Measurements from ENCODE around the gene WASHC4.
"Not testable (repeated sequence)": the region's sequence is repeated elsewhere in the genome, so short reads cannot be mapped to it uniquely, and the experiment has no call there.

Gene WASHC4

DNA sequence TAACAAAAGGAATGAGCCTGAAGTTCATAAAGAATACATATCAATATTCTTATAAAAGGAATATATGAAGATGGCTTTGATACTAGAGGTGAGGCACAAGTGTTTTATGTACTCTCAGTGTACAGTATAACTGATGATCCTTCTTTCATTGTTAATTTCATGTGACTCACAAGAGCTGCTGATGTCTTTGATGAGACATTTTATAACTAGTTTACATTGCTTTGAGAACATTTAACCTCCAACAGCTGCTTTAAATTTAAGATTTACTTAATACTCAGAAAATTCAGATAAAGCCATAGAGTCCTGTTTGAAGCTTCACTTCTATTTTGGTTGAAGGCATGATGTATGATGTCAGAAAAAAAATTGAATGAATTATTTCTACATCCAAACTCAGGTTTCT is 59.8 kb downstream of the WASHC4 start:
- DNase-seq = no peak

DNA sequence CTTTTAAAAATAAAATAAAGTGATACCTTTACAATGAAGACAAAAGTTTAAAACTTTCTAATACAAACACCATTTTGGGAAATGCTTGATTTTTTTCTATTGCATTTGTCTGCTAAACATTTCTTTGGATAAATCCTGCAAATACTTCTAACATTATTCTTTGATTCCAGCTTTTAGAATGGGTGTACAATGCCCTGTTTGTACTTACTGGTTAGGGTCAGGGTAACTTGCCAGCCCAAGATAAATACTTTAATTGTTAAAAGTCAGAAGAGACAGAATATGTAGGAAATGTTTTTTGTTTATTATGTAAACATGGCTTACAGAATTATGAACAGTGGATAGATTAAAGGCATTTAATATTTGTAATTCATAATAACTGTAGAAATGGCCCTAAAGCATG is 60.5 kb downstream of the WASHC4 start:
- no peak for DNase-seq

DNA sequence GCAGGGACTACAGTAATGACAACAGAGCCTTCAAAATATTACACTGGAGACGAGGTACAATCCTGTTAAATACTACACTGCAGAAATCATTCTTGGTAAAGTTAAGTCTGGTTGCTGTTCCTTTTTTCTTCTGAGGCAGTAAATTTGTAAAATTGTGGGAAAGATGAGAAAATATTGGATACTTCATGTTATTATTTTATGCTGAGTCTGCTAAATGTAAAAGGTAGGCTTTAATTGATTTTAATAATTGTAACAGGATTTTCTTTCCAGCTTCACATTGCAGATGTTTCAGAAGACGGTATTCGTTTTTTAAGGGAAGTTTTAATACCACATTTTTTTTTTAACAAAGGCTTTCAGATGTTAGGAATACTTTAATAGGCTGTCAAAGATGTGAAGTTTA is 62.6 kb downstream of the WASHC4 start:
- no peak for DNase-seq

DNA sequence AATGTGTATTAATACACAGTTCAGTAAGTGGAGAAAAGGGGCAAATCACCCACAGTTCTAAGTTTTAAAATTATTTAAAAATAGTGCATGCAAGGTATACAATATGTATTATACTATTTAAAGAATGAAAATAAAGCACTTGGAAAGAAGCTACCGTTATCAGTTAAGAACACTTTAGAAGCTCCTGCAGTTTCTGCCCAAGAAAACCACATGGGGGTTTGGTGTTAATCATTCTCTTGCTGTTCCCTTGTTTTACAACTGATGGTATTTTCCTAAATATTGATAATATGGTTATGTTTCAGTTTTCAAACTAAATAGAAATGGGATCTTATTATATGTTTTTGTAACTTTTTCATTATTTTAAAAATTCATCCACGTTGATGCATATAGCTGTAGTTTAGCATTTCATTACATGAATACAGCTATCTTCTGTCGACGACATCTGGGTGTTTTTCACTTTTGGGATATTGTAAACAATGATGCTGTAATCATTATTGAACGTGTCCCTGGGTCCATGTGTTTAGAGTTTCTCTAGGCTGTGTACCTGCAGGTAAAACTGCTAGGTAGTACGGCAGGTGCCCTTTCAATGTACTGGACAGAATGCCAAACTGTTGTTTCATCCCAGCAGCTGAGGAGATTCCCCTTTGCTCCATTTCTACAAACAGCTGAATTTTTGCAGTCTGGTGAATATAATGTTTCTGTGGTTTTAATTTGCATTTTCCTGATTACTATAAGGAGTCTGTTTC is 64.3 kb downstream of the WASHC4 start:
- no peak for DNase-seq

DNA sequence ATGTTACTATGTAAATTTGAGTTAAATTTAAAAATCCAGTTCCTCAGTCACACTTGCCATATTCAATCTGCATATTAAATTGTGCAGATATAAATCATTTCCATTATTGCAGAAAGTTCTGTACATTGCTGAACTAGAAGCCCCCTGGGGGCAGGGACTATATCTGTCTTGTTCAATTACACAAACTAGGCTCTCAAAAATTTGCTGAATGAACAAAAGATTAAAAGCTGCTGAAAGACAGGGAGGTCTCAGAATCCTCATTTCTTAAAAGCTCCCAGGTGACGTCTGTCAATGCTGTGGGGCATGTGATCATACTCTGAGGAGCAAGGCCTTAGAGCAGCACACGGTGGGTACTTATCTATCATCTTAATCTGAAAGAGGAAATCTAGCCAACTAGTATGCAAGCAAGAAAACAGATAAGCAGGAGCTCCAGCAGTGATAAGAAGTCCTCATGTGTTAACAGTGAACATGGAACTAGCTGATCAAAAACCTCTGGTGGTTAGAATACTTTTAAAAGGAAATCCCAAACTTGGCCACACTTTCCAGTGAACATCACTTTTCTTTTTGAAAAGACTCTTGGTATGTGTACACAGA is 68.0 kb downstream of the WASHC4 start:
- DNase-seq = no peak

DNA sequence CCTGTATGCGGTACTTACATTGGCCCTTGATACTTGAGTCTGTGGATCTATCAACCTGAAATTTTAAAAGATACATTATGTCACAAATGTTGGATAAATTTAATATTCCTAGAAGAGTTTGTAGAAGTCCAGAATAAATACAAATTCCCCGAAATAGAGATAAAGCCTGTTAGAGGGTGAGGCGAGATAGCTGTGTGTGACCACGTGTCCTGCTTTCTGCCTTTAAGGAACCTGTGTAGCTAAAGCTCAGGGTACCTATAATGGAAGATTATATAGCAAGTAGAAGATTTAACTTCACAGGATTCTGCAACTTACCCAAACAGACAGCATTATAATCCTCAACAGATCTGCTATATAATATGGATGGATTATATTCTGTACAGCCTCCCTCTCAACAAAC is 69.7 kb downstream of the WASHC4 start:
- no peak for DNase-seq

DNA sequence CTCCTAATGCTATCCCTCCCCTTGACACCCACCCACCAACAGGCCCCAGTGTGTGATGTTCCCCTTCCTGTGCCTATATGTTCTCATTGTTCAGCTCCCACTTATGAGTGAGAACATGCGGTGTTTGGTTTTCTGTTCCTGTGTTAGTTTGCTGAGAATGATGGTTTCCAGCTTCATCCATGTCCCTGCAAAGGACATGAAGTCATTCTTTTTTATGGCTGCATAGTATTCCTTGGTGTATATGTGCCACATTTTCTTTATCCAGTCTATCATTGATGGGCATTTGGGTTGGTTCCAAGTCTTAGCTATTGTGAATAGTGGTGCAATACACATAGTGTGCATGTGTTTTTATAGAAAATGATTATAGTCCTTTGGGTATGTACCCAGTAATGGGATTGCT is 71.6 kb downstream of the WASHC4 start:
- DNase-seq = not testable (repeated sequence)

DNA sequence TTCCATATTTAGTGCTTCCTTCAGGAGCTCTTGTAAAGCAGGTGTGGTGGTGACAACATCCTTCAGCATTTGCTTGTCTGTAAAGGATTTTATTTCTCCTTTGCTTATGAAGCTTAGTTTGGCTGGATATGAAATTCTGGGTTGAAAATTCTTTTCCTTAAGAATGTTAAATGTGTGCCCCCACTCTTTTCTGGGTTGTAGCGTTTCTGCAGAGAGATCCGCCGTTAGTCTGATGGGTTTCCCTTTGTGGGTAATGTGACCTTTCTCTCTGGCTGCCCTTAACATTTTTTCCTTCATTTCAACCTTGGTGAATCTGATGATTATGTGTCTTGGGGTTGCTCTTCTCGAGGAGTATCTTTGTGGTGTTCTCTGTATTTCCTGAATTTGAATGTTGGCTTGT is 75.9 kb downstream of the WASHC4 start:
- DNase-seq = not testable (repeated sequence)

DNA sequence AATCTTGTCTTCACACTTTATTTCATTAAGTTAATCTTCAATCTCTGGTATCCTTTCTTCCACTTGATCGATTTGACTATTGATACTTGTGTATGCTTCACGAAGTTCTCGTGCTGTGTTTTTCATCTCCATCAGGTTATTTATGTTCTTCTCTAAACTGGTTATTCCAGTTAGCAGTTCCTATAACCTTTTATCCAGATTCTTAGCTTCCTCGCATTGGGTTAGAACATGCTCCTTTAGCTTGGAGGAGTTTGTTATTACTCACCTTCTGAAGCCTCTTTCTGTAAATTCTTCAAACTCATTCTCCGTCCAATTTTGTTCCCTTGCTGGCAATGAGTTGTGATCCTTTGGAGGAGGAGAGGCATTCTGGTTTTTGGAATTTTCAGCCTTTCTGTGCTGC is 76.4 kb downstream of the WASHC4 start:
- DNase-seq = not testable (repeated sequence)

DNA sequence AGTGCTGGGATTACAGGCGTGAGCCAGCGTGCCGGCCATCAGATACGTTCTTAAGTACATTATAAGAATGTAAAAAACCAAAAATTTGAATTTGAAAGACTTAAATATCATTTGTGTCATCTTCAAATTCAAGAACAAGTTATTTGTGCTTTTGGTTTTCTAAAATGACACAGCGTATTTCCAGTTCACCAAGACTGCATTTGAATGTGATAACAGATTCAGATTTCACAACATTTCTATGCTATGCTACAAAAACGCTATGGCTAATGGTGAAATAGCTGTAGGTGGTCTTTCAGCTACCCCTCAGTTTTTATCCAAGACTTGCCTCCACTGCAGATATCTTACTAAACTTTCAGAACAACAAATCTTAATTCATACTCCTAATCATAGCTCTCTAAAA is 81.8 kb downstream of the WASHC4 start:
- DNase-seq = no peak

DNA sequence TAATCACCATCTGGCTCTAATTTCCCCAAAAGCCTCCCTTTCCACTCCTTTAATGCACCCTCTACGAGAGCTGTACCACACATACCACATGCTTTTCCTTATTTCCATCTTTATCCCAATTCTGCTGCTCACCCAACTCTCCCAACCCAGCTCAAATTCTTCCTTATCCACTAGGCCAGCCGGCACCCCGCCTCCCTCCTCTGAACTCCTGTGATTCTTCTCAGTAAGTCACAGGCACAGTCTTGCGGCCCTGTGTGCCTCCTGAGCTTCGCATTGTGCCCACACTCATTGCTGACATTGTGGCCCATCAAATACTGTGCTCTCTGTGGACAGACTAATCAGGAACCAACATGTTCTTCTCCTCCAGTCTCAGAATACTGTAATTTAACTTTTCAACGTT is 83.0 kb downstream of the WASHC4 start:
- DNase-seq = no peak

DNA sequence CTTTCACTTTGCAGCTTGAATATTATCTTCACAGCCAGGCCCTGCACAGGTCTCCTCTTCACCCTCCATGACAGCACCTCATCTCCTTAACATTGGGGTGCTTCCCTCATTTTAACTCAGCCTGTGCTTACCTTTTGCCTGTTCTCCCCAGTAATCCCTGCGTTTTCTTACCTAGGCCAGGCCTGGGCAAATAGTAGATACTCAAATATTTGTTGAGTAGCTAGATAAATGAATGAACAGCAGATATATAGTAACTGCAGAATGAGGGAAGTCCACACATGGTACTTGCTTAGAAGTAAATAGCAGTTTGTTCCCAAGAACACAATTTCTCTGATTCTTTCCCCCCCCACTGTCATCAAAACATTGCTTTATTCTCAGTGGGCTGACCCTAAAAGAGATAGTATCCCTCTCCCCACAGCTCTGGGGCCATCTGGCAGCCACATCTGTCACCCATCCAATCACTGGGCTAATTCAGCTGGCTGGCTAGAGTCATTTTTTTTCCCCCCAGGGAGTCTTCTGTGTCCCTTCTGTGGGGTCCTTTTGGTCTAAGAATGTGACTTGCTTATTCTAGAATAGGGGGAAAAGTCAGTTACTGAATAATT is 85.2 kb downstream of the WASHC4 start:
- no peak for DNase-seq

DNA sequence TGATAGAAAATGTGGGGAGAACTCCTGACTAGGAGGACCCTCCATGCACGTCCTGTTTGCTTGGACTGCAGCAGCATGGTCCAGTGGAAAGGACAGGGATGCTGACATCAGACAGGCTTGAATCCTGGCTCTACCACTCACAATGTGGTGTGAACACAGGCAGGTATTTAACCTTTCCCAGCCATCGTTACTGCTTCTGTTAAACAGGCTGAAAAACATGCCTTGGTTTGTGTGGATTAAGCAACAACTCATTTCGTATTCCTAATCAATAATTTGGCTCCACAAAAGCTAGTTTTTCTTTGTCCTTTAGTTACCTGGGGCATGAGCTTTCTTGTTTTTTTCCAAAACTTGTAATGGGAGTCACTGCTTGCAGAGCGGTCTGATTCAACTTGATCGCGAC is 87.4 kb downstream of the WASHC4 start:
- no peak for DNase-seq

DNA sequence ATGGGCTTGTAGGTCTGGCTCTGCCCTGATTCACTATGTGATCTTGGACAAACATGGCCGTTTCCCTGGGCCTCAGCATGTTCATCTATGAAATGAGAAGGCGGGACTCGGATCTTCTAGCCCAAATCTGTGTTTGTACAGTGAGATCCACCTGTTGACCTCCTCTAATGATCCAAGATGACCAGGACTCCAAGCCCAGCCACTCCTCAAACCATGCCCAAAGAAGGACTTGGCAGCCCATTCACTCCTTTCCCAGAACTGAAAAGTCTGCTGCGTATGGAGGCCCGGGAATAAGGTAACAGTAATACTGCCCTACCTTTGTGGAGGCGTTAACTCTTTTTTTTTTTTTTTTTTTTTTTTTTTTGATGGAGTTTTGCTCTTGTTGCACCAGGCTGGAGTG is 88.6 kb downstream of the WASHC4 start:
- DNase-seq = no peak

DNA sequence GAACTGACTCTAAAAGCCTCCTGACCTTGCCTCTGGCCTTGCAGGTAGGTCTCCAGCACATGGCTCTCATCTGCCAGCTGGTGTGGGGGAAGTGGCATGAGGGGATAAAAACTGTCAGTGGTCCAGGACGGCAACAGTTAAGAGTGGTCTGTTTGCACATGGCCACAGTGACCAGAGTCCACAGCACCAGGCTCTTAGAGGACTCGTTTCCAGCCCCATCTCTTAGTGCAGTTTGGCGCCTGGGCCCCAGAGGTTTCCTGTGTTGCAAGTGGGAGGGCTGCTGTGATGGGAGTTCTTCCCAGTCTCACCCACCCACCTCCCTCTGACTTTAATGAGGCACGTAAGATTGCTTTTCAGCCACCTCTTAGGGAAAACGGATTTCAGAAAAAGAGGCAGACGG is 91.4 kb downstream of the WASHC4 start:
- no peak for DNase-seq

DNA sequence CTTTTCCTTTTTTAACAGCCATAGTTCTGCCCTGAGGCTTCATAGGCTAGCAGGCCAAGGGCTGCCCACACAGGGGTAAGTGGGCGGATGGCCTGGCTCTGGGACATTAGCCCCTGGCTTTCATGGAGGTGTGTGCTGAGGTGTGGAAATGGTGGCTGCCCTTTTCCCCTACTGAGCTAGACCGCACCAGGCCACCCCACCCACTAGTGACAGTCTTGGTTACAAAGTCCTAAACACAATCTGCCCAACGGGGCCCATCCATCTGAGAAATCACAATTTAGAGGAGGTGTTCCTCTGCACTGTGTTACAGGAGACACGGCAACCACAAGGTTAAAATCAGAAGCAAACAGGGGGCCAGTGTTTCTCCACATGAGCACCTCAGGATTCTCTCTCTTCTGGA is 92.9 kb downstream of the WASHC4 start:
- no peak for DNase-seq

DNA sequence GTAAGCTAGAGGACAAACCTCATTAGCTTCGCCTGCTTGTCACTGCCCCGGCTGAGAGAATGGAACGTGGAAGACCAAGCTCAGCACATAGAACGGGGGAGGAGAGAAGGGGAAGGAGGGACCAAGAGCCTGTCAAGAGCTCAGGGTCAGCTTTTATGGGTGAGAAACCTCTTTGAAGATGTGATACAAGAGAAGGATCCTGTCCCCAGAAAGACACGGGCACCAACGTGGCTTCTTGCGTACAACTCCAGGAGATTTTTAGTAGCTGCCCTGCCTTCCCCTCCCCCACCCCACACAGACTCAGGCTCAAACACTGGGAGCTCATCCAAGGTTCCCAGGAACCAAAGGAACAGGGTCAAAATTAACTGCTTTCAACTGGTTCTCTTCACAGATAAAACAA is 93.8 kb downstream of the WASHC4 start:
- DNase-seq = no peak

DNA sequence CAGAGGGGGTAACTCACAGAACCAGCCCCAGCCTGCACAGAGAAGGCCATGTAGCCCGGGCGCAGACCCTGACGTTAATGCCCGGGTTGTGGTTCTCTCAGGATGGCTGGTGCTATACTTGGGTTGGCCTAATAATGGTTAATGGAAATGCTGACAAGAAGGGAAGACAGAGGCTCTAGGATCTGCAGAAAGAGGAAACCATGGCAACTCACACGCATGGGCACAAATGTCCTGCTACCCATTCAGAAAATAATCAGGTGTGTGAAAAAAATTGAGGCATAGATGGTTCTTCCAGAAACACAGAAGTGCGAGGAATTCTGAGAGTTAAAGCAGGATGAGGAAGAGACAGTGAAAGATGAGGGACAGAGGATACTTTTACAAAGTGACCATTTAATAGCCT is 94.7 kb downstream of the WASHC4 start:
- no peak for DNase-seq

DNA sequence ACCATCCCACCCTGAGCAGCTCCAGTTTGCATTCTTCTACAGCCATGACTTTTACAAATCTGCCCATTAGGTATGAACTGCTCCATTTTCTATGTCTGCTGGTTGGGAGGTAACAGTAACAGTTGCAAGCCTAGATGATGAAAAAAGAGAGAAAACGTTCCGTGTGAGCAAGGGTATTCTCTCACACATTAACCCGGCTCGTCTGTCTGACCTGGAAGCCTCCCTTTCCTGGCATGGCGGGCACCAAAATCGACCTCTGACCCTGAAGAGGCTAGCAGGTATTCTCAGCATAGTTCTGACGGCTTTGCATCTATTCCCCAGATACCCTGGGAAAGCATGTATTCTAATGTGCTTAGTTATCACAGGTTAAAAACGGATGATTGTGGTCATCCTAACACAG is 96.6 kb downstream of the WASHC4 start:
- no peak for DNase-seq

DNA sequence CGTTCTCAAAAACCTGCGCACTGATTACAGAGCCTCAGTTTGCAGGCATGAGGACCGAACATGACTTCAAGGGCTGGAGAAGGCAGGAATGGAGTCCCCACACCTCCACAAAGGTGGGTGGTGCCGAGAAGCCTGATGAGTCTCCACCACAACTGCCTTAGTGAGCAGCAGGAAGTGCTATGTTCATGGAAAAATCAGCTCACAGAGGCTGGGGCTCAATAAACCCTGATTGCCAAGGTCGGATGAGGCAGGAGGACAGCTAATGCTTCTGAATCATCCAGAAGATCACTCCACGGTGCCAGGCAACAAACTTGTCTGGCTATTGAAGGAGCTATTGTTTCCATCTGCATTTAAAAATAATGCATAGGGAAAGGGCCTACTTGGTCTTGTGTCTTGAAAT is 97.4 kb downstream of the WASHC4 start:
- no peak for DNase-seq

DNA sequence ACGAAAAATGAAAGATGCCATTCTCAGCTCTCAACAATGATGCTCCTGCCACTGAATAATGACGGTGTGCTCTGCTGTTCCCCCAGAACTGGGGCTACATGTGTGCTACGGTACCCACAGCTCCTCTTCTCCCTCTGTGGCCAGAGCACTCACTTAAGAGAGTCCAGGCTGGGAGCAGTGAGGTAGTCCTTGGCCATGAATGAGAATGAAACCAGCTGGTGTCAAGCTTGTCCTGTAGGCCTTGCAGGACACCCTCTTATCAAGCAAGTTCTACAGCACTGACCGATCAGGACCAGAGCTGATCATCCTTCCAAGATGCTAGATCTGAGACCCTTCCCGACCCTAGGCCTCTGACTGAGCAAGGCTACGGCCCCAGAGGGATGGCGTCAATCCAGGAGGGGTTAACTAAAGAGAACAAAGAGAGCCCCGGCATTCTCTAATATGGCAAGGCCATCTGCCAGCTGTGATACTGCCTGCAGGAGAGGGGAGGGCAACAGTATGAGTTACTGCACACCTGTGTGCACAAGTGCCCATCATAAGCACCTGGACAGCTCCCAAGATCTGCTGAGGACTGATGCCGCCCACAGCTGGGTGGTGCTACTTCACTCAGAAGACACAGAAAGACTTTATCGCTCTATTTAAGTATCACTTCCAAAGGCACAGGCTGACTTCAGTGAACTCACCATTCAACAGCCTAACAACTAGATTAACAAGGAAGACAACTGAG is 98.0 kb downstream of the WASHC4 start:
- DNase-seq = no peak

DNA sequence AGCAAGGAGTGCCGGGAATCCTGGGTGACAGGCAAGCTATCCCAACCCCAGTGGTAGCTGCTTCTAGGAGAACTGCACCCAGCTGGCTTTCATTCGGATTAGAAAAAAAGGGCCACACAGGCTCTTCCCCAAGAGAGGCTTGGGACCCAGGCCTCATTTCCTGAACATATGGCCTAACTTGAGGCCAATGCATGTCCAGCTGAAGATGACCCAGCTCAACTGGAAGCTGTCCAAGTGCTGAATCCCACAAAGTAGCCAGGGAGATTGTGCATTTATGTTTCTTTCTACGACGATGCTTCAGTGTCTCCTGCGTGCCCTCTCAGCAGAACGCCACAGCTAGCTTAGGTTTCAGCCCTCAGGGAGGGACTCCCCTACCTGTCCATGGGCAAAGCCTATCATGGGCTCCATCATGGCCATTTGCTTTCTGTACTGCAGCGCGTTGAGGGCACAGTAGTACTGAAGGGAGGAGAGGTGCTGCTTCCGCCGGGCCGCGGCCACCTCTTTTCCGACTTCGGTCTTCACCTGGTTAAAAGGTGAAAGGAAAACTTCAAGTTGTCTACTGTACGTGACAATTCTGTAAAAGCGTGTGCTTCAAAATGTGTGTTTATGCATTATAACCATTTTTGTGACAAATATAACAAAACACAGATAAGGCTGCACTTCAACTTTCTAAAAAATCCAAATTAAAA is 99.3 kb downstream of the WASHC4 start:
- no peak for DNase-seq

DNA sequence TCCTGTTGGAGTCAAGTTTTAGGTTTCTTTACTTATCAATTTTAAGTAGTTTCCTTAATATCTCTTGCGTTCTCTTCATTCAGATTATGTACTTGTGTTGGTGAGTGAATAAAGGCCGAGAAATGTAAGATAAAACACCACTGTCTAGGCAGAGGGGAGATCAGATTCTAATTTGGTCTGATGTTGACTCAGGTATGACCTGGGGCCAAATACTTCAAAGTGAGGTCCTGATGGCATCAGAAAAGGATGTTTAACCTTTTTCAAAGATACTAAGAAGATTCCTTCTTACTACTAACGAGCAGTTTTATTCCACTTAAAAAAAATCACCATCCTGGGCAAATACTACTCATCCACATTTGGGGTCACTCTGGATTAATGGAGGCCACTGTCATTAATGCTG is 101.6 kb downstream of the WASHC4 start:
- DNase-seq = no peak
